SU-DHL-6 (cell line): Measurements from ENCODE around the gene SPG21.
A peak's percentile ranks its signal among the peaks of the same experiment; 100 is the strongest.

ENCODE experiments used
- H2AFZ ChIP-seq: fragments of 200-600 bp; sonication (generic); 2 replicates; pipeline ENCODE4 v1.6.1; 2014; ENCODE audit warnings: low read depth, mild to moderate bottlenecking, moderate library complexity, mixed read lengths, antibody characterized with exemption, low read length; ENCODE audit not compliant: severe bottlenecking
- H3F3A ChIP-seq: fragments of 200-600 bp; shearing (Covaris generic); 2 replicates; pipeline ENCODE4 v1.6.0; 2016; ENCODE audit warnings: antibody characterized with exemption, mild to moderate bottlenecking; ENCODE audit not compliant: insufficient read depth
- H3K27ac ChIP-seq: fragments of 200-600 bp; sonication (generic); 2 replicates; pipeline ENCODE4 v1.5.1; 2016; ENCODE audit warnings: low read depth, mild to moderate bottlenecking, low read length, moderate library complexity, mixed read lengths
- H3K27me3 ChIP-seq: fragments of 200-600 bp; sonication (generic), shearing (Covaris generic); 2 replicates; pipeline ENCODE4 v1.6.0; 2014; ENCODE audit warnings: mild to moderate bottlenecking, low read length
- H3K36me3 ChIP-seq: fragments of 200-600 bp; sonication (generic); 2 replicates; pipeline ENCODE4 v1.6.1; 2014; ENCODE audit warnings: mild to moderate bottlenecking, low read length, mixed read lengths
- H3K4me2 ChIP-seq: fragments of 300-600, 200-600 bp; shearing (Covaris generic), sonication (generic); 2 replicates; pipeline ENCODE4 v1.6.0; 2014; ENCODE audit warnings: low read length, low read depth, mild to moderate bottlenecking; ENCODE audit not compliant: poor library complexity, severe bottlenecking
- H3K4me3 ChIP-seq: fragments of 200-600 bp; sonication (generic); 2 replicates; pipeline ENCODE4 v1.5.1; 2014; ENCODE audit warnings: antibody characterized with exemption, low read length, mild to moderate bottlenecking, mixed read lengths; ENCODE audit not compliant: insufficient read depth, poor library complexity, severe bottlenecking
- H3K79me2 ChIP-seq: fragments of 200-600 bp; sonication (generic); 2 replicates; pipeline ENCODE4 v1.6.1; 2014; ENCODE audit warnings: mild to moderate bottlenecking, low read length, moderate library complexity; ENCODE audit not compliant: insufficient read depth
- H3K9ac ChIP-seq: fragments of 200-600 bp; sonication (generic); 2 replicates; pipeline ENCODE4 v1.7.0; 2014; ENCODE audit warnings: mild to moderate bottlenecking, low read length
- H3K9me2 ChIP-seq: fragments of 200-600 bp; sonication (generic); replicated peaks from 2 replicates; pipeline ENCODE4 v1.6.1; 2014; ENCODE audit warnings: low read length; ENCODE audit not compliant: insufficient read depth
- H3K9me3 ChIP-seq: fragments of 200-600 bp; sonication (generic); 2 replicates; pipeline ENCODE4 v1.6.1; 2014; ENCODE audit warnings: low read length, mixed read lengths; ENCODE audit not compliant: insufficient read depth
- H4K20me1 ChIP-seq: fragments of 200-600 bp; sonication (generic); 2 replicates; pipeline ENCODE4 v1.6.1; 2014; ENCODE audit warnings: low read depth, mild to moderate bottlenecking, antibody characterized with exemption, low read length, moderate library complexity, mixed read lengths
- CTCF ChIP-seq: fragments of 200-600 bp; sonication (generic); IDR thresholded peaks from one replicate; pipeline ENCODE4 v1.5.1; 2017; ENCODE audit warnings: antibody characterized with exemption, mild to moderate bottlenecking, low read length, moderate library complexity; ENCODE audit not compliant: insufficient read depth, poor library complexity, severe bottlenecking
- EZH2phosphoT487 ChIP-seq: fragments of 200-600 bp; sonication (generic), shearing (Covaris generic); conservative IDR thresholded peaks from 2 replicates; pipeline ENCODE4 v1.6.1; 2018; ENCODE audit warnings: mild to moderate bottlenecking, antibody characterized with exemption, low read length, moderate library complexity, mixed read lengths

SPG21 gene

GRCh38 chr15:64959128-64959527, 30.6 kb downstream of the SPG21 start:
- no peak for TF ChIP-seq EZH2phosphoT487
- TF ChIP-seq CTCF: no peak
- Histone ChIP-seq H2AFZ (no peak overlapping the region), H3K4me2 (no peak overlapping the region), H3K4me3 (no peak overlapping the region), H3K9me3 (no peaks in the 10 kb centered on the region), H3K36me3 (peaks cover 14% of the 10 kb centered on the region), H3K9me2 (no peaks in the 10 kb centered on the region), H3K27me3 (no peaks in the 10 kb centered on the region), H3K9ac (no peak overlapping the region), H3K79me2 (no peaks in the 10 kb centered on the region), H4K20me1 (no peaks in the 10 kb centered on the region), H3F3A (peaks cover 5% of the 10 kb centered on the region; the same call in 1 of the 2 replicates), H3K27ac (no peak overlapping the region)

GRCh38 chr15:64954395-64954794, 35.3 kb downstream of the SPG21 start:
- Histone ChIP-seq H3K4me3 (no peak overlapping the region), H2AFZ (no peak overlapping the region), H3K4me2 (no peak overlapping the region), H3K27me3 (no peaks in the 10 kb centered on the region), H3K9ac (no peak overlapping the region), H3K79me2 (no peaks in the 10 kb centered on the region), H3K36me3 (peaks cover 11% of the 10 kb centered on the region), H3K27ac (no peak overlapping the region), H3K9me3 (no peaks in the 10 kb centered on the region), H4K20me1 (no peaks in the 10 kb centered on the region), H3F3A (peaks cover 30% of the 10 kb centered on the region), H3K9me2 (no peaks in the 10 kb centered on the region)
- TF ChIP-seq EZH2phosphoT487 (no peak), CTCF (no peak)

- H3K36me3 ChIP-seq: peaks cover 4% of the 10 kb centered on the region; the same call in 1 of the 2 replicates
- TF ChIP-seq EZH2phosphoT487: no peak
- TF ChIP-seq CTCF: no peak
- no peak overlapping the region for H3K4me3 ChIP-seq
- H3K9ac ChIP-seq: no peak overlapping the region
- H3K27ac ChIP-seq: peak overlapping the region; percentile 44; the same call in 1 of the 2 replicates
- H2AFZ ChIP-seq: no peak overlapping the region
- H3K79me2 ChIP-seq: no peaks in the 10 kb centered on the region
- no peak overlapping the region for H3K4me2 ChIP-seq
- no peaks in the 10 kb centered on the region for H3K27me3 ChIP-seq
- H3F3A ChIP-seq: peaks cover 34% of the 10 kb centered on the region
- no peaks in the 10 kb centered on the region for H3K9me2 ChIP-seq
- no peaks in the 10 kb centered on the region for H3K9me3 ChIP-seq
- no peaks in the 10 kb centered on the region for H4K20me1 ChIP-seq
These were observed 37.8 kb downstream of the SPG21 start for GRCh38 chr15:64951777-64952418.
